ENCODE data around the gene SPAG17.

DNA sequence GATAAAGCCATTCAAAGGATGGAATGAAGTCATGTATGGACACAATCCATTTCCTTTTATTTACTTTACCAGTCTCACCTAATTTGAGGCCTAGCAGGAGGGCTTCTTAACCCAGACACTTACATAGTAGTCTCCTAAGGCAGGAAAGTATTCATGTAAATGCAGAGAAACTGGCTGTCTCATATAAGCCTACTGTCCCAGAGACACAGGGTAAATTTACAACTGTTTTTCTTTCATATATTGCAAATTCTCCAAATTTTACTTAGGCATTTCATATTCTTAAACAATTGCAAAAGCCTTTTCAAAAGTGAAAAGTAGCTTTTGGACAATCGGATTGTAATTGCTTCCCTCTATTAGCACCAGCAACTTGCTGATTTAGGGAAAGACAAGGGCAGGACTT is 29.9 kb downstream of the SPAG17 start:
- TF ChIP-seq, protein P1, sequence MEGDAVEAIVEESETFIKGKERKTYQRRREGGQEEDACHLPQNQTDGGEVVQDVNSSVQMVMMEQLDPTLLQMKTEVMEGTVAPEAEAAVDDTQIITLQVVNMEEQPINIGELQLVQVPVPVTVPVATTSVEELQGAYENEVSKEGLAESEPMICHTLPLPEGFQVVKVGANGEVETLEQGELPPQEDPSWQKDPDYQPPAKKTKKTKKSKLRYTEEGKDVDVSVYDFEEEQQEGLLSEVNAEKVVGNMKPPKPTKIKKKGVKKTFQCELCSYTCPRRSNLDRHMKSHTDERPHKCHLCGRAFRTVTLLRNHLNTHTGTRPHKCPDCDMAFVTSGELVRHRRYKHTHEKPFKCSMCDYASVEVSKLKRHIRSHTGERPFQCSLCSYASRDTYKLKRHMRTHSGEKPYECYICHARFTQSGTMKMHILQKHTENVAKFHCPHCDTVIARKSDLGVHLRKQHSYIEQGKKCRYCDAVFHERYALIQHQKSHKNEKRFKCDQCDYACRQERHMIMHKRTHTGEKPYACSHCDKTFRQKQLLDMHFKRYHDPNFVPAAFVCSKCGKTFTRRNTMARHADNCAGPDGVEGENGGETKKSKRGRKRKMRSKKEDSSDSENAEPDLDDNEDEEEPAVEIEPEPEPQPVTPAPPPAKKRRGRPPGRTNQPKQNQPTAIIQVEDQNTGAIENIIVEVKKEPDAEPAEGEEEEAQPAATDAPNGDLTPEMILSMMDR (conservative IDR thresholded peaks at IDR 0.05 in 1 of 2, IDR thresholded peaks at IDR 0.05 in 1 of 2; ENCODE audit: low read depth in 1 of 2, low read length in 2 of 2) = no peak
- no peak for TF ChIP-seq EZH2 (IDR thresholded peaks at IDR 0.05; ENCODE audit: low read length, missing control alignments)
